ENCODE measurements around the gene RMI2.

The RMI2 gene

GRCh38 chr16:11310634-11310977 lies 34.7 kb upstream of the RMI2 start:
- no peak for DNase-seq

GRCh38 chr16:11310997-11311561 lies 34.2 kb upstream of the RMI2 start:
- DNase-seq: peak; percentile 29 to 50 (median 44)

- DNase-seq: no peak
These were observed 32.4 kb upstream of the RMI2 start for GRCh38 chr16:11312718-11313492.

- no peak for DNase-seq
These were observed 31.6 kb upstream of the RMI2 start for GRCh38 chr16:11313493-11314308.

GRCh38 chr16:11314309-11314894 lies 30.9 kb upstream of the RMI2 start:
- DNase-seq: no peak

- no peak for DNase-seq
These were observed 29.7 kb upstream of the RMI2 start for GRCh38 chr16:11315510-11315909.

- no peak for DNase-seq
These were observed 28.8 kb upstream of the RMI2 start for GRCh38 chr16:11316331-11317015.

GRCh38 chr16:11318817-11319216 lies 26.4 kb upstream of the RMI2 start:
- DNase-seq: no peak

GRCh38 chr16:11319529-11320146 lies 25.6 kb upstream of the RMI2 start:
- peak in 1 of 4 experiments; percentile 29 for DNase-seq

- no peak for DNase-seq
These were observed 25.1 kb upstream of the RMI2 start for GRCh38 chr16:11320170-11320569.

GRCh38 chr16:11321662-11322061 lies 23.6 kb upstream of the RMI2 start:
- DNase-seq: no peak

GRCh38 chr16:11322823-11323222 lies 22.4 kb upstream of the RMI2 start:
- DNase-seq: no peak

- DNase-seq: no peak
These were observed 21.5 kb upstream of the RMI2 start for GRCh38 chr16:11323551-11324336.

GRCh38 chr16:11325404-11326083 lies 19.7 kb upstream of the RMI2 start:
- DNase-seq: peak; percentile 49 to 65 (median 58)

- peak; percentile 67 to 81 (median 78) for DNase-seq
These were observed 19.0 kb upstream of the RMI2 start for GRCh38 chr16:11326084-11326736.

GRCh38 chr16:11326737-11327276 lies 18.5 kb upstream of the RMI2 start:
- DNase-seq: no peak

- DNase-seq: no peak
These were observed 17.7 kb upstream of the RMI2 start for GRCh38 chr16:11327277-11328171.

- peak; percentile 77 to 91 (median 86) for DNase-seq
These were observed 16.8 kb upstream of the RMI2 start for GRCh38 chr16:11328172-11329070.

Measured in suppressor macrophage (primary cell).